ENCODE results near the gene SSB.

- TF ChIP-seq CTCF (IDR thresholded peaks at IDR 0.05) (no peak), EP300 (IDR thresholded peaks at IDR 0.05) (no peak), POLR2A (IDR thresholded peaks at IDR 0.05) (no peak)
Measured at GRCh38 chr2:169840747-169841142, 42.1 kb downstream of the SSB start.
